Right ventricle myocardium superior (tissue), 1 donor: ENCODE results near the gene PGAP3. TPM values are rescaled to one million over a fixed set of nuclear protein-coding genes. Genes with fewer than 3 reads are reported as not detected.

Source experiments
- ATAC-seq: fragments of 200-7000 bp; cut with Tn5 transposase; one replicate; pipeline ENCODE4 v1.9.1; 2020; ENCODE audit warnings: mild to moderate bottlenecking; ENCODE audit not compliant: poor library complexity
- DNase-seq: peaks from one replicate; pipeline ENCODE4 v3.0.0-alpha.2; 2020
- intact Hi-C: fragments of 100-400 bp; cut with DNase I; formaldehyde crosslinking; loops from one replicate; pipeline ENCODE4 v1.11.2; 2022
- total RNA-seq: library from RNA; stranded (reverse); fragmentation: NEBNext Ultra II Directional; extraction: Animal tissue kit (Norgen Biotek cat#: 25700); gene quantifications from one replicate; pipeline ENCODE4 v1.2.1, GENCODE V29; 2021
- donor health status: DM: no; HTN: yes; CAD: no; lungs with severe emphysema.

Gene PGAP3
- total RNA-seq, 1 donor from 2014 or later, result 10.0 TPM

DNA sequence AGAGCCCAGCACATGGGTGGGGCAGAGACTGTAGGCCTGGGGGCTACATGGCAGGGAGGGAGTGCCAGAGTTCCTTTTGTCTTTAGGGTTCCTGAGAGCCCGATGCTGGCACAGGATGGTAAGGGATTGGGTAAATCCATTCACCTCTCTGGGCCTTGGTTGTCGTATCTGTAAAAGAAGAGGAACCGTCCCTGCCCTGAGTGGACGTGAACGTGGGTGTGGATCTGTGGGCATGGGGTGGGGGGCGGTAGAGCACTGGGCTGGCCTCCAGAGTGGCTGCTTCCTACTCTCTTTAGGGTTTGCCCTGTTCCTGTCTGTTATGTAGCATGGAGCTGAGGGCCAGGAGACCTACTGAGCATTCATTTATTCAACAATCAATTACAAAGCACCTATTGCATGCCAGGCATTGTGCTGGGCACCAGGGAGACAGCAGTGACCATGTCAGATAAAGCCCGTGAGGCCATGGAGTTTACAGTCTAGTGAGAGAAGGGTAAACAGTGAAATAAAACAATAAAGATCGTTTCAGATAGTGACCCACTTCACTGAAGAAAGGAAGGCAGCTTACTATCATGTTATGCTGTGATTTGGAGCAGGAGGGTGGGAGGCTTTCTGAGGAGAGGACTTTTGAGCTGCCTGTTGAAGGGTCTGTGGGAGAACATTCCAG lies 35.8 kb downstream of the PGAP3 start:
- ATAC-seq, result no peak
- intact Hi-C loops, result no loop called here
- DNase-seq, result no peak

DNA sequence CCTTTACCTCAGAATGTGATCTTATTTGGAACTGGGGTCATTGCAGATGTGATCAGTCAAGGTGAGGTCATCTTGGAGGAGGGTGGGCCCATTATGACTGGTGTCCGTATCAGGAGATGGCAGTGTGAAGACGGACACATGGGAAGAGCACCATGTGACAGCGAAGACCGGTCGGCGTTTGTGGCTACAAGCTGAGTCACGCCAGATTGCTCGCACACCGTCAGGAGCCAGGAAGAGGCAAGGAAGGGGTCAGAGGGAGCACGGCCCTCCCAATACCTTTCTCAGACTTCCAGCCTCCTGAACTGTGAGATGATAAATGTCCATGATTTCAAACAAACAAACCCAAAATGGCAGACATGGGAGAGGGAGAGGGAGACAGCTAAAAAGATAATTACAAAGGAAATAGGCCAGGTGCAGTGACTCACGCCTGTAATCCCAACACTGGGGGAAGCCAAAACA lies 37.7 kb downstream of the PGAP3 start:
- intact Hi-C loops, result no loop called here
- no peak for DNase-seq
- ATAC-seq, result no peak

DNA sequence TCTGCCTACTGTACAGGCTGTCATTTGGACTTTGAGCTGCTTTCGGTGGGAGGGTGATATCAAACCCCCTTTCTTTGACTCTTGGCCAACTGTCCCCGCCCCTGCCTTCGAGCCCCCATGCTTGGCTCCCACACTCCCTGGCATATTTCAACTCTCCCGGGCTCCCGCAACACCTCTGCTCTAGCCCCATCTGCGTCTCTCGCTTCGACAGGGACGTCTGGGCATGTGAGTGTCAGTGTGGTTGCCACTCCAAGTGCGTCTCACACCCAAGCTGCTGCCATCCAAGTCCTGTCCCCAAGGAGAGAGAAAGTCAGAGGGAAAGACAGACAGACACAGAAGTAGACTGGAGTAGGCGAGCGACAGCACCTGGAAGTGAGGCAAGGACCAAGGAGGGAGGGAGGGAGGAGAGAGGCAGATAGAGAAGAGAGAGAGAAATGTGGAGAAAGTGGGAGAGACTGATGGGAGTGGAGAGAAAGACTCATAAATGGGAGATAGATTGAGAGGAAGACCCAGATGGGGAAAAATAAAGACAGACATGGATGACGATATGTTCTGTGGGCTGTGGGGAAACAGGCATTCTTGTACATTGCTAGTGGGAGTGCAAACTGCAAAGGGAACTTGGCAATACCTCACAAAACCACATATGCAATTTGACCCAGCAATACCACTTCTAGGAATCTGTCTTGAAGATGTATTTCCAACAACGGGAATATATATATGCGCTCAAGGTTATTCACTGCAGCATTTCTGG lies 39.1 kb downstream of the PGAP3 start:
- ATAC-seq (no peak), DNase-seq (no peak)
- intact Hi-C loops, result no loop called here

DNA sequence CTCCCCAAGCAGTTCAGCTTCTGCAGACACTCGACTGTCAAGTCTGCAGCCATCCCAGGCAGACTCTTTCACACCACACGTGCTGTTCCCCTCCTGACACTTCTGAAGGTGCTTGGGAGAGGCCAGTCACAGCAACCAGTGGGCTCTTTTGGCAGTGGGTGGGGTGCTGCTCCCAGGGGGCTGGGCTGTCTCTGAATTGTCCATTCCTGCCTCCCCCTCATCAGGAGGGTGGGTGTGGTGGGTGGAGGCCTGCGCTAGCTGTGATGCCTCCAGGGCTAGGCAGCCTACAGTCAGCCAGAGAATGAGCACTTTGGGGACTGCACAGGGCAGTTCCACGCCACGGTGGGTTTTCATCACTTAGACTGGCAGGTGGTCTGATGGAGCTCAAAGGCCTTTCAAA lies 40.6 kb downstream of the PGAP3 start:
- no peak for DNase-seq
- no peak for ATAC-seq
- intact Hi-C loops, result no loop called here

DNA sequence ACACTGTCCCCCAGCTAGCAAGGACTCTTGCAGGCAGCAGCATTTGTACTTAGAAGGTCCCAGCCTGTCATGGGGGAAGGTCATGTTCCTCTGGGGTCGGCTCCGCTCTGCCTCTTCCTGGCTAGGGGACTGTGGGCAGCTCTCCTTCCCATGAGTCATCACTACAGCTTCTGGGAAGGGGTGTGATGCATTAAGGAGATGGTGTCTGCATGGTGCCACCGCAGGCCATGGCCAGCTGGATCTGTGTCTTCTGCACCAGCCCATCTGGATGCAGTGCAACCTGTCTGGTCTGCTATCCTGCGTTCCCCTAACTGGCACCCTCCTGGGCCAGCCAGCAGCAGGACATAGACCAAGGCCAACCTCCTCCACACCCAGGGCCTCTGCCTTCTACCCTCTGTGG lies 44.6 kb downstream of the PGAP3 start:
- DNase-seq, result no peak
- no peak for ATAC-seq
- intact Hi-C loops, result no loop called here

DNA sequence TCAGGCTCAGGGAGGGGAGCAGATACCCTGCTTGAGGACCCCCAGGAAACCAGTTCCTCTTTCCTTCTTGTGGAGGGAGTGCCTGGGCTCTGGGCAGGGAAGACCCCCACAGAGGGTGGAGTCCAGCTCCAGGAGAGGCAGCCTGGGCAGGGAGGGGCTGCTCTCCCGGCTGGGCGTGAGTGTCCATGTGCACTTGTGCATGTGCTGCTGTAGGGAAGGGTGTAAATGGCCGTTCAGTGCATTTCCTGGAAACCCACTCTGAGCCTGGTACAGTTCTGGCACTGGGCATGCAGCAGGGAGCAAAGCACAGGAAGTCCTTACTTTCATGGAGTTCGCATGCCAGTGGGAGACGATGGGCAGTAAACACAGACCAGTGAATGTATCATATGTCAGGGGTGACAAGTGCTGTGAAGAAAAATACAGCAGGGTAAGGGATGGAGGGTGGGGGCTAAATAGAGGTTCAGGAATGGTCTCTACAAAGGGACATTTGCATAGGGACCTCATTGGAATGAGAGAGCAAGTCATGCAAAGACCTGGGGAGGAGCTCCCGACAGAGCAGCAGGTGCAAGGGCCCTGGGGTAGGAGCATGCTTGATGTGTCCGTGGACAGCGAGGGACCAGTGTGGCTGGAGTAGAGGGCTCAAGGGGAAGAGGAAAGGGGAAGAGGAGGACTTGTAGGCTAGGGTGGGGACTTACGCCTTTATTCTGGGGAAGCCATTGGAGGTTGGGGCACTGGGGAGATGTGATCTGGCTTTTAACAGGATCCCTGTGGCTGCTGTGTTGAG lies 45.4 kb downstream of the PGAP3 start:
- no peak for DNase-seq
- intact Hi-C loops, result no loop called here
- no peak for ATAC-seq

DNA sequence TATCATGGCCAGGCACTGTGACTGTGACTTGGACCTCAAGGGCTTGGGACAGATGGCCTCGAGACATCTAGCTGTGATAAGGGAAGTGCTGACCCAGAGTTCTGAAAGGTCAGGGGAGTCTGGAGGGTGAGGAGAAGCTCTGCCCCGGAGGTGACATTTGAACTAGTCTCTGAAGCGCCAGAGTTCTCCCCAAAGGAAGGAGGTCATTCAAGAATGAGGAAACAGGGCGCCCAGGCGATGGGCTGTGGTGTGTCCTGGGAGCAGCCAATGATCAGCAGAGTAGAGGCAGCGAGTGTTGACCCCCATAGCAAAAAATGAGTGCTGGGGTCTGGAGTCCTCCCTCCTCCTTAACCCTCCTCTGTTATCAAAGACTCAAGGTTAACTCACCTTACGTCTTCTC lies 46.0 kb downstream of the PGAP3 start:
- no peak for ATAC-seq
- intact Hi-C loops, result no loop called here

DNA sequence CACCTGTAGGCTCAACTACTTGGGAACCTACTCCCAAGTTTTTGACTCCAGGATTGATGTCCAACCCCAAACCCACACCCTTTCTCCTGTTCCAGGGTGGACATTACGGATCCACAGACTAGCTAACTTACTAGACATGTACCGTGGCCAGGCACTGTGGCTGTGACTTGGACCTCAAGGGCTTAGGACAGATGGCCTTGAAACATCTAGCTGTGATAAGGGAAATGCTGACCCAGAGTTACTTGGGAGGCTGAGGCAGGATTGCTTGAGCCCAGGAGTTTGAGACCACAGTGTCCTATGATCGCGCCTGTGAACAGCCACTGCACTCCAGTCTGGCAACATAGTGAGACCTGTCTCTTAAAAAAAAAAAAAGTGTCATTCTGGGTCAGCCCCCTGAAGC lies 46.8 kb downstream of the PGAP3 start:
- intact Hi-C loops, result no loop called here
- no peak for DNase-seq
- ATAC-seq, result no peak

More for the DNA sequence above, 46.0 kb downstream of the PGAP3 start:
- no peak for DNase-seq

DNA sequence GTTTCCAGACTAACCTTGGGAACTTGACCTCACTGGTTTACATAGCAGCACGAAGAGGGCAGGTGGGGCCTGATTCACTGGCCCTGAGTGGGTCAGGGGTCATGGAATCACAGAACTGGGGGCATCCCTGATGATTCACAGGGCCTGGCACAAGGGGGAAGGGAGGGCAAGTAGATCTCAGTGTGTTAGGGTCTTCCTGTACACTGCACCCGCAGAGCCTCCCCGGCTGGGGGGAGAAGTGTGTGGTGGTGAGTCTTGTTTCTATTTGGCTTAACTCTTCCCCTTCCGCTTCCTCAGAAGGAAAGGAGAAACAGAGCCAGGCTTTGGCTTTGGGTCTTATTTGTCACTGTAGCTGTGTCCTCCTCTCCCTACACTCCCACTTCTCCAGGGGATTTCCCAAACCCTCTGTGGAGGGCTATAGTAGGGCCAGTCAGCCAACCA lies 47.2 kb downstream of the PGAP3 start:
- no peak for DNase-seq
- intact Hi-C loops, result no loop called here
- no peak for ATAC-seq

DNA sequence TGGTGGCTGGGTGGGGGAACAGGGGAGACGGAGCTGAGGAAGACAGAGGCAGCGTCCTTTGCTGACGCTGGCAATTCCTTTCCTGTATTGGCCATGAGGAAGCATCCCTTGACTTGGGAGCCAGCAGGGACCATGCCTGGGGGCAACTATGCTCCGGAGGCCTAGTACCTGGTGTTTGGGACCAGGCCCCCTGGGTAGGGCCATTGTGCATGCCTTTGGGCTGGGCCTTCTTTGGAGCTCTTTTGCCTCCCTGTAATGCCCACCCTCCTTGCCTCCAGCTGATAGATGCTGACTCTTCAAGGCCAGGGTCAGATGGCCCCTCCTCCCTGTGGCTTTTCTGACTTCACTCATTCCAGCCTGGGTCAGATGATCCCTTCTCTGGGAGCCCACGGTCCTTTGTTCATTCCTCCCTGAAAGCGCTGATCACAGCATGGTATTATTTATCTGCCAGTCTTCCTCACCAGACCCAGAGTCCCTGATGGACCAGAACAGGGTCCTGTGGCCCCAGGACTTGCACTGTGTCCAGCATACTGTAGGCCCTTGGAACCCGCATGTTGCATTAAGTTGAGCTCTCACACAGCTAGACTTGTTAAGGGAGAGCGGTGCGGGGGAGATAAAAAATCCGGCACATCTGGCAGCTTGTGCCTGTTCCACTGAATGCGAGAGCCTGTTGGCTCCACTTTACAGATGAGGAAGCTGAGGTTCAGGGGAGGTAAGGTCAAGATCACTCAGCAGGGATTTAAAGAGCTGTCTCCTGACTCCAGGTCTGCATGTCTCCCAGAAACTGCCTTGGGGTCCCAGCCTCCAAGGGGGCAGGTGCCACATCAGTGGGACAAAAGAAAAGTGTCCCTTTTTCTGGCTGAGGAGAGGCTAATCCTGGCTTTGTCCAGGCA lies 48.0 kb downstream of the PGAP3 start:
- intact Hi-C loops, result loop anchor here (5.0 kb wide), 1 partner anchor 32 kb away; no protein-coding TSS in a partner anchor
- ATAC-seq, result no peak
- no peak for DNase-seq

DNA sequence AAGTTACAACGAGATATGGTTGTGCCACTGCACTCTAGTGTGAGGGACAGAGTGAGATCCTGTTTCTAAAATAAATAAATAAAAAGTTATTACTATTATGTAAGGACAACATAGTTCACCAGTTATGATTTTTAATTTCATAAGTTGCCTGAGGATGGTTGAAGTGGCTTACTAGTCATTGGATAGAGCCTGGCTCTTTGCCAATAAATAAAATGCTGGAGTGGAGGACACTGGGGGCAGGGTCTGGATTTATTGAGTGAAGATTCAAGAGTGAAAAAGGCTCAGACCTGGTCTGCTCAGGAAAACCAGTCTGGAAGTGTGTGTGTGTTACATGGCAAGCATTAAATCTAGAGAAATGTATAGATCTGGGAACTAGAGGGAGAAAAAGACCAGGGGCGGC lies 48.8 kb downstream of the PGAP3 start:
- intact Hi-C loops, result loop anchor here (5.0 kb wide), 1 partner anchor 33 kb away; no protein-coding TSS in a partner anchor
- ATAC-seq, result no peak
- no peak for DNase-seq

DNA sequence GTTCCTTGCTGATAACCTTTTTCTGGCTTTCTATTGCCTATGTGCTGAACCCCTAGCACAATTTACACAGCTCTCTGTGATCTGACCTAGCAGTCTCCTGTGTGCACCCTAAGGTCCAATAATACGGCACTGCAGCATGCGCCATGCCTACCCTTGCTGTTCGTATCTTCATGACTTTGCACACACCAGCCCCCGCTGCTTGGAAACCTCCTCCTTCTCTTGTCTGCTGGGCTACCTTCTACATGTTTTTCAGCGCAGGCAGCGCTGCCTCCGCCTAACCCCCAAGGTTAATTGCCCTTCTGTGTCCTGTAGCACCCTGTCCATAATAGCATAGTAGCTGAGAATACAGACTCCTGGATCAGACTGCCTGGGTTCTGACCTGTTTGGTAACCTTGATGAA lies 49.5 kb downstream of the PGAP3 start:
- no peak for ATAC-seq
- intact Hi-C loops, result loop anchor here (5.0 kb wide), 1 partner anchor 34 kb away; no protein-coding TSS in a partner anchor
- no peak for DNase-seq

DNA sequence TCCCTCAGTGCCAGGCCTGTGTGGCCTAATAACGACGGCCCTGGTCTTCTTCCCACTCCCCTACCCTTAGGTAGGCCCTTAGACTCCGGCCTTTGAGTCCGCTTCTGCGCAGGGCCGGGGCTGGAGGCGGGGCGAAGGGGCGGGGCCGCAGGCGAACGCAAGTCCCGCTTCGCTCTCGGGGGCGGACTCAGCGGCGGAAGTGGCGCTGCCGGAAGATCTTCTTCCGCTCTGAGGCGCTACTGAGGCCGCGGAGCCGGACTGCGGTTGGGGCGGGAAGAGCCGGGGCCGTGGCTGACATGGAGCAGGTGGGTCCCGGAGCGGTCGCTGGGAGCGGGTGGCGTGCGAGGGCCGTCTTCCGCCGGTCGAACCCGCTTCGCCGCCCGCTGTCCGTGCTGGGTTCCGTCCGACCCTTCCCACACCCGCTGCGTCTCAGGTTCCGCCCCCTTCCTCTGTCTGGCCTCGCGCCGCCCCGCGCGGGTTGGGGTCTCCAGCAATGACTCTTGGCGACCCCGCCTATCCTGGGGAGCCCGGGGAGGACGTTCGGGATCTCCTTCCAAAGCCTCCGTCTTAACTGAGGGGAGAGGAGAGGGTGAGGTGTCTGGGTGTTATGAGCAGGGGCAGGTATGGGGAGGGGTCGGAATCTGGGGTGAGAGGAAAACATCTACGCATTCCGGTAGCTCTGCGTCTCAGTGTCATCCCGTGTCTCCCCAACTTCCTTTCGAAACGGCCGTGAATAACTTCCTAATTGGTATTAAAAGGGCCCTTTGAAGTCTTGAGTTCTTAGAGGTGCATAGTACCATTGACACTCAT lies 50.7 kb downstream of the PGAP3 start, which contains the start of gene STARD3:
STARD3 (plus strand) TSS at position 218 of the 810 bp plus-strand sequence. CDS start 16,388 bp downstream, outside the sequence.
- intact Hi-C loops, result loop anchor here (5.0 kb wide), 1 partner anchor 35 kb away; no protein-coding TSS in a partner anchor
- ATAC-seq (peak; percentile 97), DNase-seq (peak; percentile 96)

DNA sequence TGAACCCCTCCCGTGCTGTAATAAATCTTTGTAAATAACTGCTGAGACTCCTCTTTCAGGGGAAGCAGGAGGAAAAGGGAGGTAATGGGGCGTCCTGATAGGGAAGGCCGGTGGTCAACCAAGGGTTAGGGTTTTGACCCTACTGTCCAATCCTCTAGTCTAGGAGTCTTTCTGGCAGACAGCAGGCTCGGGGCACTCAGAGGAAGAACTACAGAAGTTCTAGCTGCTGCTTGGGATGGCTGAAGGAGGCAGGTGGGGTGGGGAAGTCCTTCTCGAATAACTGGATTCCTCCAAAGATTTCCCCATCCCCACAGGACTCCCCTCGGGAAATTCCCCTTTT lies 51.3 kb downstream of the PGAP3 start:
- intact Hi-C loops, result loop anchor here (5.0 kb wide), 1 partner anchor 36 kb away; no protein-coding TSS in a partner anchor
- peak; percentile 13 for ATAC-seq
- DNase-seq, result no peak

DNA sequence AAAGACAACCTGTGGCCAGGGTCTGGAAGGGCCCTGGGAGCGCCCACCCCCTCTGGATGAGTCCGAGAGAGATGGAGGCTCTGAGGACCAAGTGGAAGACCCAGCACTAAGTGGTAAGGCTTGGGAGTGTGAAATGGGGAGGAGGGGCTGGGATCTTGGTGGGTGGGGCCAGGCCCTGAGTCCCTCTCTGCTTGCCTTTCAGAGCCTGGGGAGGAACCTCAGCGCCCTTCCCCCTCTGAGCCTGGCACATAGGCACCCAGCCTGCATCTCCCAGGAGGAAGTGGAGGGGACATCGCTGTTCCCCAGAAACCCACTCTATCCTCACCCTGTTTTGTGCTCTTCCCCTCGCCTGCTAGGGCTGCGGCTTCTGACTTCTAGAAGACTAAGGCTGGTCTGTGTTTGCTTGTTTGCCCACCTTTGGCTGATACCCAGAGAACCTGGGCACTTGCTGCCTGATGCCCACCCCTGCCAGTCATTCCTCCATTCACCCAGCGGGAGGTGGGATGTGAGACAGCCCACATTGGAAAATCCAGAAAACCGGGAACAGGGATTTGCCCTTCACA lies 52.2 kb downstream of the PGAP3 start:
- intact Hi-C loops, result loop anchor here (5.0 kb wide), 1 partner anchor 37 kb away; no protein-coding TSS in a partner anchor
- no peak for ATAC-seq
- DNase-seq, result no peak

DNA sequence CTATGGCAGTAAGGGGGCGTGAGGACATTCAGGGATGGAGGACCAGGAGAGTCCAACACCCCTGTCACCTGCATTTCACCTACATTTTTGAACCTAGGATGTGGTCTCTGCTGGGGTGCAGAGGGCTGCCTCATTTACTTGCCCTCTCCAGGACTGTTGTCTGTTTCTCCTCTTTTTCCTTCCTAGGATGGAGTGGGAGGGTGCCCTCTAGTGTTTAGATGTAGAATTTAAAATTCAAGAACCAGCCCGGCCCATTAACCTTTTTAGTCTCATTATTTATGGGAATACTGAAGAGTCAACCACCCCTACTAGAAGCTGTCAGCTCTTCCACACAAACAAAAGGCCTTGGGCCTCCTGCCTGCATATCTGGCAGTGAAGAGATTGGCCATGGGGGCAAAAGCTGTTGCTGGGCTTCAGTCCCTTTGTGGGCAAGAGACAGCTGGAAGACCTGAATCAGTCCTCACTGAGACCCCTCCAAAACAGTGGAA lies 53.4 kb downstream of the PGAP3 start:
- DNase-seq (no peak), ATAC-seq (no peak)
- intact Hi-C loops, result no loop called here
